ENCODE results near the gene PRR7. TPM values are rescaled to one million over a fixed set of nuclear protein-coding genes. Genes with fewer than 3 reads are reported as not detected.

Gene PRR7
- total and polyA plus RNA-seq, 2 of the 13 experiments (the other 11 are each of a cell fraction or from before 2014, with no cell fraction given): 4.8 to 5.0 TPM

- no peak for TF ChIP-seq ZNF780A (CRISPR knock-in tag; IDR thresholded peaks at IDR 0.05)
- TF ChIP-seq ZNF3 (CRISPR knock-in tag; IDR thresholded peaks at IDR 0.05): peak; percentile 30; the same call in 1 of the 2 replicates
- no peak for TF ChIP-seq TMF1 (CRISPR knock-in tag; IDR thresholded peaks at IDR 0.05; ENCODE audit: low read depth)
- TF ChIP-seq CREB1 (IDR thresholded peaks at IDR 0.05): peak; percentile 90
- peak; percentile 96 for TF ChIP-seq CREB1 (CRISPR knock-in tag; IDR thresholded peaks at IDR 0.05)
- TF ChIP-seq DZIP1 (CRISPR knock-in tag; IDR thresholded peaks at IDR 0.05): no peak
- TF ChIP-seq HBP1 (CRISPR knock-in tag; IDR thresholded peaks at IDR 0.05; ENCODE audit: low read depth): no peak
- TF ChIP-seq HCFC1 (IDR thresholded peaks at IDR 0.05; ENCODE audit: low read depth, low read length): no peak
- TF ChIP-seq HOXA5 (CRISPR knock-in tag; IDR thresholded peaks at IDR 0.05): peak; percentile 65; the same call in 1 of the 2 replicates
- TF ChIP-seq ZMYM4 (CRISPR knock-in tag; IDR thresholded peaks at IDR 0.05): peak; percentile 53
- no peak for TF ChIP-seq ZNF674 (CRISPR knock-in tag; IDR thresholded peaks at IDR 0.05; ENCODE audit: low read depth)
- peak; percentile 59; the same call in 1 of the 2 replicates for TF ChIP-seq ZNF230 (CRISPR knock-in tag; IDR thresholded peaks at IDR 0.05)
- TF ChIP-seq SNAI1 (CRISPR knock-in tag; IDR thresholded peaks at IDR 0.05; ENCODE audit: borderline replicate concordance): no peak
- TF ChIP-seq ATF3 (CRISPR knock-in tag; IDR thresholded peaks at IDR 0.05): 0 out of 2 replicates have a peak, but pooled peaks have one; percentile 2
- 0 out of 2 replicates have a peak, but pooled peaks have one; percentile 22 for TF ChIP-seq ZBTB7B (CRISPR knock-in tag; IDR thresholded peaks at IDR 0.05)
- TF ChIP-seq ZNF136 (CRISPR knock-in tag; IDR thresholded peaks at IDR 0.05; ENCODE audit: low read depth): 0 out of 2 replicates have a peak, but pooled peaks have one; percentile 53
- peak; percentile 85 for TF ChIP-seq ZNF770 (CRISPR knock-in tag; IDR thresholded peaks at IDR 0.05)
- no peak for TF ChIP-seq ZSCAN9 (CRISPR knock-in tag; IDR thresholded peaks at IDR 0.05; ENCODE audit: borderline replicate concordance)
- no peak for TF ChIP-seq FOSL2 (CRISPR knock-in tag; IDR thresholded peaks at IDR 0.05)
- TF ChIP-seq TFDP2 (CRISPR knock-in tag; IDR thresholded peaks at IDR 0.05): peak; percentile 35; the same call in 1 of the 2 replicates
- TF ChIP-seq ZNF337 (CRISPR knock-in tag; IDR thresholded peaks at IDR 0.05; ENCODE audit: borderline replicate concordance, low read depth): 0 out of 2 replicates have a peak, but pooled peaks have one; percentile 42
- TF ChIP-seq ZNF317 (CRISPR knock-in tag; IDR thresholded peaks at IDR 0.05): 0 out of 2 replicates have a peak, but pooled peaks have one; percentile 72
- TF ChIP-seq ZFP41 (CRISPR knock-in tag; IDR thresholded peaks at IDR 0.05; ENCODE audit: borderline replicate concordance): no peak
Measured at GRCh38 chr5:177425801-177426565, 20.6 kb upstream of the PRR7 start (continued).

Data from HepG2 (cell line).